ENCODE data around the gene VWF. TPM values are rescaled to one million over a fixed set of nuclear protein-coding genes. Genes with fewer than 3 reads are reported as not detected.

VWF gene
- total and polyA plus RNA-seq, 2 donors (not counting 3 experiments of a cell fraction or from before 2014, with no cell fraction given) = 1,041 to 2,328 TPM

DNA sequence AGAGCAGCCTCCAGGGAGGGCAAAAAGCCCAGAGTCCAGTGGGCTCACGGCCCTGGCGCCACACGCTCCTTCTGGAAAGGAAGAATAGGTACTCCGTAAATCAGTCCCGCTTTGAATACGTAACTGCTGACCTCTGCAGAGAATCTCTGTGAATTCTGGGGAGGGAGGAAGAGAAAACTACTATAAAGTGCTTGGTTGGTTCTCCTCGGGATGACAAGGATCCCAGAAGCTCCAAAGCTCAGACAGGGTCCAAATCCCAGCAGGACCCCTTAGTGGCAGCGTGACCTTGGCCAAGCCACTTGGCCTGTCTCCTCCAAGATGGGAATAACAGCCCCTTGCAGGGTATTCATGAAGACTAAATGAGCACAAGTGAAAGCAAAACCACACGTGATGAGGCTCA, 211.1 kb downstream of the VWF start:
- no peaks in the 10 kb centered on the region for H3K9me3 ChIP-seq (replicated peaks; ENCODE audit: control insufficient read depth, insufficient read depth, low read length)
- H3K4me1 ChIP-seq (ENCODE audit: control insufficient read depth, extremely low read depth, insufficient read depth, low read length) = no peaks in the 10 kb centered on the region
- no peaks in the 10 kb centered on the region for H3K27me3 ChIP-seq (ENCODE audit: control insufficient read depth in 2 of 2, insufficient read depth in 2 of 2, low read length in 2 of 2)
- dilution Hi-C loops (cut with MboI; ENCODE audit: extremely low pct_ligation_motif_present, low sequenced_read_pairs) (no loop called here), intact Hi-C loops (cut with micrococcal nuclease) (no loop called here)
- no peaks in the 10 kb centered on the region for H3K79me2 ChIP-seq (ENCODE audit: control insufficient read depth, insufficient read depth, low read length)
- POLR2A ChIA-PET = no interaction called here
- H3K4me3 ChIP-seq (replicated peaks in 1 of 3; ENCODE audit: insufficient read depth in 1 of 3, low read depth in 1 of 3, low read length in 3 of 3) = no peak overlapping the region
- H3K36me3 ChIP-seq (ENCODE audit: control insufficient read depth in 2 of 2, extremely low read depth in 1 of 2, insufficient read depth in 2 of 2, low read length in 2 of 2) = peaks cover 28 to 63% of the 10 kb centered on the region in 2 experiments
- no peak overlapping the region for H2AFZ ChIP-seq (ENCODE audit: low read depth, low read length)
- no TSS peak for BruUV-seq (replicated peaks)
- DNase-seq (ENCODE audit: low read depth, low spot score) (no peak), FAIRE-seq (no peak)
- TF ChIP-seq, protein P1, sequence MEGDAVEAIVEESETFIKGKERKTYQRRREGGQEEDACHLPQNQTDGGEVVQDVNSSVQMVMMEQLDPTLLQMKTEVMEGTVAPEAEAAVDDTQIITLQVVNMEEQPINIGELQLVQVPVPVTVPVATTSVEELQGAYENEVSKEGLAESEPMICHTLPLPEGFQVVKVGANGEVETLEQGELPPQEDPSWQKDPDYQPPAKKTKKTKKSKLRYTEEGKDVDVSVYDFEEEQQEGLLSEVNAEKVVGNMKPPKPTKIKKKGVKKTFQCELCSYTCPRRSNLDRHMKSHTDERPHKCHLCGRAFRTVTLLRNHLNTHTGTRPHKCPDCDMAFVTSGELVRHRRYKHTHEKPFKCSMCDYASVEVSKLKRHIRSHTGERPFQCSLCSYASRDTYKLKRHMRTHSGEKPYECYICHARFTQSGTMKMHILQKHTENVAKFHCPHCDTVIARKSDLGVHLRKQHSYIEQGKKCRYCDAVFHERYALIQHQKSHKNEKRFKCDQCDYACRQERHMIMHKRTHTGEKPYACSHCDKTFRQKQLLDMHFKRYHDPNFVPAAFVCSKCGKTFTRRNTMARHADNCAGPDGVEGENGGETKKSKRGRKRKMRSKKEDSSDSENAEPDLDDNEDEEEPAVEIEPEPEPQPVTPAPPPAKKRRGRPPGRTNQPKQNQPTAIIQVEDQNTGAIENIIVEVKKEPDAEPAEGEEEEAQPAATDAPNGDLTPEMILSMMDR (IDR thresholded peaks at IDR 0.05; ENCODE audit: extremely low read depth in 1 of 2, insufficient read depth in 1 of 2, low read depth in 1 of 2, low read length in 2 of 2) = no peak
- TF ChIP-seq MYC (IDR thresholded peaks at IDR 0.05; ENCODE audit: low read depth, low read length) (no peak), JUN (IDR thresholded peaks at IDR 0.05; ENCODE audit: borderline replicate concordance, insufficient read depth, insufficient read length, low read depth) (no peak), EZH2 (IDR thresholded peaks at IDR 0.05; ENCODE audit: borderline replicate concordance, low read depth, low read length, severe bottlenecking) (no peak), FOS (IDR thresholded peaks at IDR 0.05; ENCODE audit: borderline replicate concordance, insufficient read depth, low read length) (no peak), POLR2A (IDR thresholded peaks at IDR 0.05; ENCODE audit: low read depth, low read length) (no peak), GATA2 (IDR thresholded peaks at IDR 0.05; ENCODE audit: insufficient read depth, insufficient read length, low read depth, low read length) (no peak)
- H4K20me1 ChIP-seq (replicated peaks; ENCODE audit: control insufficient read depth, extremely low read depth, insufficient read depth, low read length) = peaks cover 6% of the 10 kb centered on the region
- H3K9me1 ChIP-seq (replicated peaks; ENCODE audit: control insufficient read depth, extremely low read depth, insufficient read depth, low read length) = no peaks in the 10 kb centered on the region
- no peak overlapping the region for H3K27ac ChIP-seq (ENCODE audit: insufficient read depth, low read depth, low read length)
- H3K4me2 ChIP-seq (ENCODE audit: insufficient read depth, low read length) = no peak overlapping the region
- no peak overlapping the region for H3K9ac ChIP-seq (replicated peaks; ENCODE audit: extremely low read depth, insufficient read depth, low read length)
- CTCF ChIA-PET = no interaction called here

All from endothelial cell of umbilical vein (primary cell).